ENCODE measurements around the gene TOMM7.

TOMM7 gene

DNA sequence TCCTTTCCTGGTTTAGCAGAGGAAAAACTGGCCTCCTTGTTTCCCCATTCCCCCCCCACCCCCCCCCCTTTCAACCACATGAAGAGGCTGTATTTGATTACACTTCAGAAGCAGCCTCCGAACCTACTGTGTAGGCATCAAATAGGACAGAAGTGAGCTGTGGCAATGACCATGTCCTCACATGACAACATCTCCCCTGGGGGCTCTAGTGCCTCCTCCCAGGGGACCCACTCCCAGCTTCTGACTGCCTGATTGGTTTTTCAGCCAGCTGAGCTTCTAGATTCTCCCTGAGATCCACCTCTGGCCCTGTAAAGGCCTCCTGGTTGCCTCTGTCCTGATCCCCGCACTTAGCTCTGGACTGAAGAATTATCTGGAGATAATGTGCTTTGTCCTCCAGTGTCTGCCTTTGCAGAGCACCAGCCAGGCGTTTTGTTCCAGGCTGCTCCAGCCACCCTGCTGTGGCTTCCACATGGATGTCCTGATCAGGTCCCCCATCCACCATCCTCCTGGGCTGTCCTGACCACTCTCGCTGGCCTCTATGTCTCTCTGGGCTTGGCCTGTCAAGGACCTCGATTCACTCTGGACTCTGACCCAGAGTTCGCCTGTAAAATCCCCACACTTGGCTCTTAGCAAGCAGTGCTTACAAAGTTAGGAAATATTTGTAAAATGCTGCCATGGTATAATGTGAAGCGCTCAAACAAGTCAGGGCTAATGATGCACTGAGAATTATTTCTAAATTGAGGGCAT lies 42.4 kb upstream of the TOMM7 start:
- TF ChIP-seq, protein P1, sequence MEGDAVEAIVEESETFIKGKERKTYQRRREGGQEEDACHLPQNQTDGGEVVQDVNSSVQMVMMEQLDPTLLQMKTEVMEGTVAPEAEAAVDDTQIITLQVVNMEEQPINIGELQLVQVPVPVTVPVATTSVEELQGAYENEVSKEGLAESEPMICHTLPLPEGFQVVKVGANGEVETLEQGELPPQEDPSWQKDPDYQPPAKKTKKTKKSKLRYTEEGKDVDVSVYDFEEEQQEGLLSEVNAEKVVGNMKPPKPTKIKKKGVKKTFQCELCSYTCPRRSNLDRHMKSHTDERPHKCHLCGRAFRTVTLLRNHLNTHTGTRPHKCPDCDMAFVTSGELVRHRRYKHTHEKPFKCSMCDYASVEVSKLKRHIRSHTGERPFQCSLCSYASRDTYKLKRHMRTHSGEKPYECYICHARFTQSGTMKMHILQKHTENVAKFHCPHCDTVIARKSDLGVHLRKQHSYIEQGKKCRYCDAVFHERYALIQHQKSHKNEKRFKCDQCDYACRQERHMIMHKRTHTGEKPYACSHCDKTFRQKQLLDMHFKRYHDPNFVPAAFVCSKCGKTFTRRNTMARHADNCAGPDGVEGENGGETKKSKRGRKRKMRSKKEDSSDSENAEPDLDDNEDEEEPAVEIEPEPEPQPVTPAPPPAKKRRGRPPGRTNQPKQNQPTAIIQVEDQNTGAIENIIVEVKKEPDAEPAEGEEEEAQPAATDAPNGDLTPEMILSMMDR (IDR thresholded peaks at IDR 0.05): no peak
- H3K27ac ChIP-seq: peak overlapping the region in 1 of 2 donors; percentile 53
- no peak overlapping the region for H3K4me3 ChIP-seq
- no peak for DNase-seq (ENCODE audit: low spot score)

DNA sequence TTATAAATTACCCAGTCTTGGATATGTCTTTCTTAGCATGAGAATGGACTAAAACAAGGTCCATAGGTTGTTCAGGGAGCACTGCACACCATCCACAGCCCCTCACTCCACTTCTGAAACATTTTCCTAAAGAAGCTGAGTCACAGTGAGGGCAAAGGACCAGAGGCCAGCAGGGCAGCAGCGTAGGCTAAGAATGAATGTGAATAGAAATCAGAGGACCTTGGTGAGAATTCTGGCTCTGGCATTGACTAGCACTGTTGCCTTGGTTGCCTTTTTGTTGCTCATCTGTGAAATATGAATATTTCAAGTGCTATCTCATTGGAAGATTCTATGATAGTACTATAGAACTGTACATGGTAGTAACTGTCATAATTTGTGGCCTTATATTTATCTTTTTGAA lies 41.7 kb upstream of the TOMM7 start:
- Histone ChIP-seq H3K27ac (peak overlapping the region in 1 of 2 donors; percentile 53), H3K4me3 (no peak overlapping the region)
- TF ChIP-seq, protein P1 (IDR thresholded peaks at IDR 0.05): no peak
- no peak for DNase-seq (ENCODE audit: low spot score)

DNA sequence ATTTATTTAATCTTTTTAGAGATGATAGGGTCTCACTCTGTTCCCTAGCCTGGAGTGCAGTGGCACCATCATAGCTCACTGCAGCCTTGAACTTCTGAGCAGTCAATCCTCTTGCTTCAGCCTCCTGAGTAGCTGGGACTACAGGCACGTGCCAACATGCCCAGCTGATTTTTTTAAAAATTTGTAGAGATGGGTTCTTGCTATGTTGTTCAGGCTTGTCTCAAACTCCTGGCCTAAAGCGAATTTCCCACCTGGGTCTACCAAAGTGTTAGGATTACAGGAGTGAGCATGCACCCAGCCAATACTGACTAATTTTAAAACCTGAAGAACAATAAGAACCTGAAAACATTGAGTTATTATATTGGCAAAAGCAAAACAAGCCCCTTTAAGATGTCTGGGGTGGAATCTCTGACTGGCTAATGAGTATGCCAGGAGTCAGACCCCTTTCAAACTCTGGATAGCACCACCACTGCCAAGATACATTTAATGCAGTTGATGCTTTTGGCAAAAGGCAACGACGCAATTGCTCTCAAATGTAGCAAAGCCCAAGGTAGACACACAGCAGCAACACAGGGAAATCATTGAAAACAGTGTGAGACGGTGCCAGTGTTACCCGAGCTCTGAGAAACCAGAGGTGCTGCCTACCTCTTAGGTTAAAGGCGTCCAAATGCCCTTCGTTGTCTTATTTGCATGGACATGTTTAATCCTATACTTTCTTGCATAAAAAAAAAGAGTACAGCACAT lies 40.7 kb upstream of the TOMM7 start:
- DNase-seq (ENCODE audit: low spot score): no peak

DNA sequence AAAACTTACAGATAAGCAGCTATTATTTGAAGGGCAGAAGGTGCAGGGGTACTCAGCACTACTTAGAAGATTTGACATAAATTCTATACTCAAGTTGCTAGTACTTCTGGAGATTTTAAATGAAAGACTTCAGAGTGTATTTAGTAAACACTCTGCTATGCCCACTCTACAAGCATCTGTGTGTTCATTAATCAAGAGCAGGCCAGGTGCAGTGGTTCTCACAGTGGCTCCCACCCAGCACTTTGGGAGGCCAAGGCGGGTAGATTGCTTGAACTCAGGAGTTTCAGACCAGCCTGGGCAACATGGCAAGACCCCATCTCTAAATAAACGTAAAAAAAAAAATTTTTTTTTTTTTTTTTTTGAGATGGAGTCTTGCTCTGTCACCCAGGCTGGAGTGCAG lies 38.9 kb upstream of the TOMM7 start:
- DNase-seq (ENCODE audit: low spot score): no peak
- no peak overlapping the region for H3K4me3 ChIP-seq
- H3K27ac ChIP-seq: peak overlapping the region in 1 of 2 donors; percentile 50
- TF ChIP-seq, protein P1 (IDR thresholded peaks at IDR 0.05): no peak

More for the DNA sequence above, 40.7 kb upstream of the TOMM7 start:
- Histone ChIP-seq H3K4me3 (no peak overlapping the region), H3K27ac (no peak overlapping the region)
- TF ChIP-seq, protein P1 (IDR thresholded peaks at IDR 0.05): no peak

DNA sequence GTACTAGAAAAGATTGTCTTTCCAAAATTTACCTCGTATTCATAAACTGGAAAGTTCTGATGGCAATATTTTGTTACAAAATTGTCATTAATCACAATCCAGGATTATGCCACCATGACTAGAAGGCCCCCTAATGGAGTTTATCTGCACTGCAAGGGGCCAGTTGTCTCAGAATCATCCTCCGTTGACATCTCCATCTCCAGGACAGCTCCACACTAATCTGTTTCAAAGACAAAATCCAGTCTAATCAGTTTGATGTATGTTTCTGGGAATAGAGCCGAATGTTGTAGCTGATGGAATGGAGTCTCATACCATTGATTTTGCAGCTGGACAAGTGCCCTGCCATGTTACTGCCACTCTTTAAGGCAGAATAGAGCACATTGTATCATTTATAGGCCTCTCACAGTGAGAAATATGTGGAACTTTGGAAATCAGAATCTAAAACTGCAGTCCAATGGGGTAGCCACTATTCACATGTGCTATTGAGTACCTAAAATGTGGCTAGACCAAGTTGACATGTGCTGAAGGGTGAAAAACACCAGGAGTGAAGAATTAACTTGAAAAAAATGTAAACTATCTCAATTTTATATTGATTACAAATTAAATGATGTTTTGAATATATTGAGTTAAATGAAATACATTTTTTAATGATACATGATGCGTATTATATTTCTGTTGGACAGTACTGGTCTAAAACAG lies 38.3 kb upstream of the TOMM7 start:
- DNase-seq (ENCODE audit: low spot score): no peak
- H3K4me3 ChIP-seq: no peak overlapping the region
- TF ChIP-seq, protein P1 (IDR thresholded peaks at IDR 0.05): no peak
- peak overlapping the region; percentile 50 to 59 for H3K27ac ChIP-seq

DNA sequence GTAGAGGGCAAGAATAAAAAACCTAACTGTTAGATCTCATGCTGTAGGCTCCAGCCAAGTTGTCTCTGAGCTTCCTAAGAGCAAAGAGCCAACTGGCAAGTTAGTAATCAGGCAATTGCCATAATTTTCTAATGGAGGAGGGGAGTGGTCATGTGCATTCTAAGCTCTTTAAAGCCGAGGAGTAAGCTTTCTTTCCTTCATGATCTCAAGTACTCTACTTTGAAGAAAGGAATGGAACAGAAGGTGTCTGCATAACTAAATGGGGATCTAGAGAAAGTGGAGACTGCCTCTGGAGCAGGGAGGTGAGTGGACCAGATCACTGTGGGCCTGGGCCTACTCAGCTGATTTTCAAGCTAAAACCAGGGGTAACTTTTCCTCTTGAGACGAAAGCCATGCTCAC lies 37.7 kb upstream of the TOMM7 start:
- no peak overlapping the region for H3K4me3 ChIP-seq
- DNase-seq (ENCODE audit: low spot score): no peak
- peak overlapping the region; percentile 50 to 59 for H3K27ac ChIP-seq
- TF ChIP-seq, protein P1 (IDR thresholded peaks at IDR 0.05): no peak
